K562 (cell line): Measurements from ENCODE around the gene CXCL13. TPM values are rescaled to one million over a fixed set of nuclear protein-coding genes. Genes with fewer than 3 reads are reported as not detected.

ENCODE experiments used
- ARID1B ChIP-seq: fragments of 450-650 bp; IDR thresholded peaks from 2 replicates; pipeline ENCODE4 v1.6.1; 2016; ENCODE audit warnings: antibody characterized with exemption, mild to moderate bottlenecking, inconsistent platforms
- C11orf30 ChIP-seq: fragments of 450-650 bp; IDR thresholded peaks from 2 replicates; pipeline ENCODE4 v1.6.1; 2016; ENCODE audit warnings: low read depth, mild to moderate bottlenecking
- ELF1 ChIP-seq: fragments of 200-800 bp; sonication (Bioruptor generic); IDR thresholded peaks from 2 replicates; pipeline ENCODE4 v1.6.1; 2016; ENCODE audit warnings: missing genetic modification characterization, missing compliant biosample characterization
- EP300 ChIP-seq: IDR thresholded peaks from 2 replicates; pipeline ENCODE4 v1.6.1; 2012; ENCODE audit warnings: low read length, improper control_type of control experiment
- GABPB2 ChIP-seq: fragments of 250-450 bp; sonication (Bioruptor Pico); conservative IDR thresholded peaks from 2 replicates; pipeline ENCODE4 v1.5.1; 2021; ENCODE audit warnings: mild to moderate bottlenecking
- MAFF ChIP-seq: IDR thresholded peaks from 2 replicates; pipeline ENCODE4 v1.6.1; 2012; ENCODE audit warnings: low read length, improper control_type of control experiment
- MAFK ChIP-seq: IDR thresholded peaks from 2 replicates; pipeline ENCODE4 v1.6.1; 2011; ENCODE audit warnings: low read length, improper control_type of control experiment
- NFIC ChIP-seq: fragments of 450-650 bp; IDR thresholded peaks from 2 replicates; pipeline ENCODE4 v1.6.1; 2017; ENCODE audit warnings: mild to moderate bottlenecking, inconsistent platforms
- NR2C1 ChIP-seq, 2 experiments: fragments of 450-650 bp; IDR thresholded peaks; 2 replicates each; pipeline ENCODE4 v1.6.1; 2017; ENCODE audit warnings: mild to moderate bottlenecking in 2 of 2, antibody characterized with exemption in 1 of 2, inconsistent platforms in 1 of 2, missing compliant biosample characterization in 1 of 2, missing genetic modification characterization in 1 of 2
- NR4A1 ChIP-seq, 2 experiments: fragments of 250-450 bp in 1 of 2; fragments of 450-650 bp in 1 of 2; sonication (Bioruptor Pico) in 1 of 2; IDR thresholded peaks; 2 replicates each; pipeline versions ENCODE4 v1.4.0 to v1.6.1; 2016 to 2020; ENCODE audit warnings: mild to moderate bottlenecking in 2 of 2, missing compliant biosample characterization in 1 of 2, missing genetic modification characterization in 1 of 2, moderate library complexity in 1 of 2
- PHF8 ChIP-seq: fragments of 200-600 bp; sonication (generic); IDR thresholded peaks from 2 replicates; pipeline ENCODE4 v1.6.1; 2012; ENCODE audit warnings: mixed run types, mild to moderate bottlenecking, inconsistent platforms, low read length, moderate library complexity, borderline replicate concordance
- SOX6 ChIP-seq: fragments of 450-650 bp; IDR thresholded peaks from 2 replicates; pipeline ENCODE4 v1.6.1; 2014; ENCODE audit warnings: mild to moderate bottlenecking
- TAF15 ChIP-seq: fragments of 200-400 bp; formaldehyde crosslinking; IDR thresholded peaks from 2 replicates; pipeline ENCODE4 v1.6.1; 2017; ENCODE audit warnings: mild to moderate bottlenecking, low read depth, low read length, moderate library complexity
- TRIM24 ChIP-seq, 2 experiments: fragments of 450-650 bp; IDR thresholded peaks; 2 replicates each; pipeline ENCODE4 v1.6.1; 2016
- ZBTB17 ChIP-seq: fragments of 450-650 bp; formaldehyde crosslinking; IDR thresholded peaks from 2 replicates; pipeline ENCODE4 v1.4.0; 2020; ENCODE audit warnings: mild to moderate bottlenecking
- ZNF316 ChIP-seq: fragments of 450-650 bp; IDR thresholded peaks from 2 replicates; pipeline ENCODE4 v1.6.1; 2016
- polyA plus RNA-seq, 8 experiments: library from polyadenylated mRNA; depleted of rRNA in 4 of 8; stranded (reverse) in 5 of 8; unstranded in 3 of 8; fragments of >200 nt; fragmentation: Nextera tagmentation in 2 of 8; fragmentation: Illumina TruSeq in 1 of 8; extraction: Ambion mirVana in 2 of 8; extraction: Trizol in 1 of 8; gene quantifications; 2 replicates each; pipeline versions ENCODE4 v1.2.1 to v1.2.3, GENCODE V29; 2011 to 2014; ENCODE audit warnings: inconsistent platforms in 1 of 8, missing spikeins in 1 of 8
- total RNA-seq, 7 experiments: library from RNA; depleted of rRNA in 6 of 7; stranded (reverse); fragments of >200 nt in 6 of 7; fragmentation: Illumina TruSeq in 2 of 7; extraction: Trizol in 2 of 7; gene quantifications; 2 replicates each; pipeline versions ENCODE4 v1.2.1 to v1.2.3, GENCODE V29; 2011 to 2021; ENCODE audit warnings: low replicate concordance in 1 of 7
- TF ChIP-seq, protein P1 (sequence below): fragments of 450-650 bp; IDR thresholded peaks from 2 replicates; pipeline ENCODE4 v1.6.1; 2016; ENCODE audit warnings: mild to moderate bottlenecking, moderate library complexity

The CXCL13 gene
- total and polyA plus RNA-seq, 9 of the 15 experiments (the other 6 are each of a cell fraction or from before 2014, with no cell fraction given): not detected

DNA sequence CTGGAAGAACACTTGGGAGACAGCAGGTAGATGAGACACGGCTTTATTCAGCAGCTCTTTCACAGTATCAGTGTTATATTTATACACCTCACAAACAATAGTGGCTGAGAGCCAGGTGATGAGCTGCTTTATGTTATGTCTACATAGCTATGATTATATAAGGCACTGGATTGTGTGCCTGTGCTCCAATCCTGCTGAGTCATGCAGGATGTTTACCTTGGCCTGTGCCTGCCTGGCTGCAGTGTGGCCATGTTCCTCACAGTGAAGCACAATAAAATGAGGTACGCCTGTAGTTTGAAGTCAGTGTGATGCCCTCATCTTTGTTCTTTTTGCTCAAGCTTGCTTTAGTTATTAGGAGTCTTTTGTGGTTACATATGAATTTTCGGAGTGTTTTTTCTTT is 31.3 kb downstream of the CXCL13 start (continued):
- TF ChIP-seq NR2C1 (IDR thresholded peaks at IDR 0.05) (no peak), NR2C1 (tag; IDR thresholded peaks at IDR 0.05) (peak; percentile 71), ZNF316 (peak; percentile 89), ARID1B (peak; percentile 36; the same call in 1 of the 2 replicates), SOX6 (peak; percentile 78), ZBTB17 (CRISPR knock-in tag) (no peak), NR4A1 (CRISPR knock-in tag; IDR thresholded peaks at IDR 0.05) (no peak), NR4A1 (tag; IDR thresholded peaks at IDR 0.05) (peak; percentile 83), MAFF (peak; percentile 81), GABPB2 (CRISPR knock-in tag) (no peak), TRIM24 (IDR thresholded peaks at IDR 0.05) (peak; percentile 63 to 70), MAFK (peak; percentile 75; the same call in 1 of the 2 replicates), PHF8 (no peak), TAF15 (no peak), NFIC (peak; percentile 44; the same call in 1 of the 2 replicates), ELF1 (tag) (no peak), C11orf30 (peak; percentile 80), EP300 (0 out of 2 replicates have a peak, but pooled peaks have one; percentile 12)
- TF ChIP-seq, protein P1, sequence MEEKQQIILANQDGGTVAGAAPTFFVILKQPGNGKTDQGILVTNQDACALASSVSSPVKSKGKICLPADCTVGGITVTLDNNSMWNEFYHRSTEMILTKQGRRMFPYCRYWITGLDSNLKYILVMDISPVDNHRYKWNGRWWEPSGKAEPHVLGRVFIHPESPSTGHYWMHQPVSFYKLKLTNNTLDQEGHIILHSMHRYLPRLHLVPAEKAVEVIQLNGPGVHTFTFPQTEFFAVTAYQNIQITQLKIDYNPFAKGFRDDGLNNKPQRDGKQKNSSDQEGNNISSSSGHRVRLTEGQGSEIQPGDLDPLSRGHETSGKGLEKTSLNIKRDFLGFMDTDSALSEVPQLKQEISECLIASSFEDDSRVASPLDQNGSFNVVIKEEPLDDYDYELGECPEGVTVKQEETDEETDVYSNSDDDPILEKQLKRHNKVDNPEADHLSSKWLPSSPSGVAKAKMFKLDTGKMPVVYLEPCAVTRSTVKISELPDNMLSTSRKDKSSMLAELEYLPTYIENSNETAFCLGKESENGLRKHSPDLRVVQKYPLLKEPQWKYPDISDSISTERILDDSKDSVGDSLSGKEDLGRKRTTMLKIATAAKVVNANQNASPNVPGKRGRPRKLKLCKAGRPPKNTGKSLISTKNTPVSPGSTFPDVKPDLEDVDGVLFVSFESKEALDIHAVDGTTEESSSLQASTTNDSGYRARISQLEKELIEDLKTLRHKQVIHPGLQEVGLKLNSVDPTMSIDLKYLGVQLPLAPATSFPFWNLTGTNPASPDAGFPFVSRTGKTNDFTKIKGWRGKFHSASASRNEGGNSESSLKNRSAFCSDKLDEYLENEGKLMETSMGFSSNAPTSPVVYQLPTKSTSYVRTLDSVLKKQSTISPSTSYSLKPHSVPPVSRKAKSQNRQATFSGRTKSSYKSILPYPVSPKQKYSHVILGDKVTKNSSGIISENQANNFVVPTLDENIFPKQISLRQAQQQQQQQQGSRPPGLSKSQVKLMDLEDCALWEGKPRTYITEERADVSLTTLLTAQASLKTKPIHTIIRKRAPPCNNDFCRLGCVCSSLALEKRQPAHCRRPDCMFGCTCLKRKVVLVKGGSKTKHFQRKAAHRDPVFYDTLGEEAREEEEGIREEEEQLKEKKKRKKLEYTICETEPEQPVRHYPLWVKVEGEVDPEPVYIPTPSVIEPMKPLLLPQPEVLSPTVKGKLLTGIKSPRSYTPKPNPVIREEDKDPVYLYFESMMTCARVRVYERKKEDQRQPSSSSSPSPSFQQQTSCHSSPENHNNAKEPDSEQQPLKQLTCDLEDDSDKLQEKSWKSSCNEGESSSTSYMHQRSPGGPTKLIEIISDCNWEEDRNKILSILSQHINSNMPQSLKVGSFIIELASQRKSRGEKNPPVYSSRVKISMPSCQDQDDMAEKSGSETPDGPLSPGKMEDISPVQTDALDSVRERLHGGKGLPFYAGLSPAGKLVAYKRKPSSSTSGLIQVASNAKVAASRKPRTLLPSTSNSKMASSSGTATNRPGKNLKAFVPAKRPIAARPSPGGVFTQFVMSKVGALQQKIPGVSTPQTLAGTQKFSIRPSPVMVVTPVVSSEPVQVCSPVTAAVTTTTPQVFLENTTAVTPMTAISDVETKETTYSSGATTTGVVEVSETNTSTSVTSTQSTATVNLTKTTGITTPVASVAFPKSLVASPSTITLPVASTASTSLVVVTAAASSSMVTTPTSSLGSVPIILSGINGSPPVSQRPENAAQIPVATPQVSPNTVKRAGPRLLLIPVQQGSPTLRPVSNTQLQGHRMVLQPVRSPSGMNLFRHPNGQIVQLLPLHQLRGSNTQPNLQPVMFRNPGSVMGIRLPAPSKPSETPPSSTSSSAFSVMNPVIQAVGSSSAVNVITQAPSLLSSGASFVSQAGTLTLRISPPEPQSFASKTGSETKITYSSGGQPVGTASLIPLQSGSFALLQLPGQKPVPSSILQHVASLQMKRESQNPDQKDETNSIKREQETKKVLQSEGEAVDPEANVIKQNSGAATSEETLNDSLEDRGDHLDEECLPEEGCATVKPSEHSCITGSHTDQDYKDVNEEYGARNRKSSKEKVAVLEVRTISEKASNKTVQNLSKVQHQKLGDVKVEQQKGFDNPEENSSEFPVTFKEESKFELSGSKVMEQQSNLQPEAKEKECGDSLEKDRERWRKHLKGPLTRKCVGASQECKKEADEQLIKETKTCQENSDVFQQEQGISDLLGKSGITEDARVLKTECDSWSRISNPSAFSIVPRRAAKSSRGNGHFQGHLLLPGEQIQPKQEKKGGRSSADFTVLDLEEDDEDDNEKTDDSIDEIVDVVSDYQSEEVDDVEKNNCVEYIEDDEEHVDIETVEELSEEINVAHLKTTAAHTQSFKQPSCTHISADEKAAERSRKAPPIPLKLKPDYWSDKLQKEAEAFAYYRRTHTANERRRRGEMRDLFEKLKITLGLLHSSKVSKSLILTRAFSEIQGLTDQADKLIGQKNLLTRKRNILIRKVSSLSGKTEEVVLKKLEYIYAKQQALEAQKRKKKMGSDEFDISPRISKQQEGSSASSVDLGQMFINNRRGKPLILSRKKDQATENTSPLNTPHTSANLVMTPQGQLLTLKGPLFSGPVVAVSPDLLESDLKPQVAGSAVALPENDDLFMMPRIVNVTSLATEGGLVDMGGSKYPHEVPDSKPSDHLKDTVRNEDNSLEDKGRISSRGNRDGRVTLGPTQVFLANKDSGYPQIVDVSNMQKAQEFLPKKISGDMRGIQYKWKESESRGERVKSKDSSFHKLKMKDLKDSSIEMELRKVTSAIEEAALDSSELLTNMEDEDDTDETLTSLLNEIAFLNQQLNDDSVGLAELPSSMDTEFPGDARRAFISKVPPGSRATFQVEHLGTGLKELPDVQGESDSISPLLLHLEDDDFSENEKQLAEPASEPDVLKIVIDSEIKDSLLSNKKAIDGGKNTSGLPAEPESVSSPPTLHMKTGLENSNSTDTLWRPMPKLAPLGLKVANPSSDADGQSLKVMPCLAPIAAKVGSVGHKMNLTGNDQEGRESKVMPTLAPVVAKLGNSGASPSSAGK: peak; percentile 56
